ENCODE data around the gene HK3. TPM values are rescaled to one million over a fixed set of nuclear protein-coding genes. Genes with fewer than 3 reads are reported as not detected.

Gene HK3, protein sequence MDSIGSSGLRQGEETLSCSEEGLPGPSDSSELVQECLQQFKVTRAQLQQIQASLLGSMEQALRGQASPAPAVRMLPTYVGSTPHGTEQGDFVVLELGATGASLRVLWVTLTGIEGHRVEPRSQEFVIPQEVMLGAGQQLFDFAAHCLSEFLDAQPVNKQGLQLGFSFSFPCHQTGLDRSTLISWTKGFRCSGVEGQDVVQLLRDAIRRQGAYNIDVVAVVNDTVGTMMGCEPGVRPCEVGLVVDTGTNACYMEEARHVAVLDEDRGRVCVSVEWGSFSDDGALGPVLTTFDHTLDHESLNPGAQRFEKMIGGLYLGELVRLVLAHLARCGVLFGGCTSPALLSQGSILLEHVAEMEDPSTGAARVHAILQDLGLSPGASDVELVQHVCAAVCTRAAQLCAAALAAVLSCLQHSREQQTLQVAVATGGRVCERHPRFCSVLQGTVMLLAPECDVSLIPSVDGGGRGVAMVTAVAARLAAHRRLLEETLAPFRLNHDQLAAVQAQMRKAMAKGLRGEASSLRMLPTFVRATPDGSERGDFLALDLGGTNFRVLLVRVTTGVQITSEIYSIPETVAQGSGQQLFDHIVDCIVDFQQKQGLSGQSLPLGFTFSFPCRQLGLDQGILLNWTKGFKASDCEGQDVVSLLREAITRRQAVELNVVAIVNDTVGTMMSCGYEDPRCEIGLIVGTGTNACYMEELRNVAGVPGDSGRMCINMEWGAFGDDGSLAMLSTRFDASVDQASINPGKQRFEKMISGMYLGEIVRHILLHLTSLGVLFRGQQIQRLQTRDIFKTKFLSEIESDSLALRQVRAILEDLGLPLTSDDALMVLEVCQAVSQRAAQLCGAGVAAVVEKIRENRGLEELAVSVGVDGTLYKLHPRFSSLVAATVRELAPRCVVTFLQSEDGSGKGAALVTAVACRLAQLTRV
- 0.02 to 0.05 TPM (median 0.03 TPM) in 3 of 5 replicates, not detected in the others for total RNA-seq (2022; extraction: Qiagen RNA extraction)

DNA sequence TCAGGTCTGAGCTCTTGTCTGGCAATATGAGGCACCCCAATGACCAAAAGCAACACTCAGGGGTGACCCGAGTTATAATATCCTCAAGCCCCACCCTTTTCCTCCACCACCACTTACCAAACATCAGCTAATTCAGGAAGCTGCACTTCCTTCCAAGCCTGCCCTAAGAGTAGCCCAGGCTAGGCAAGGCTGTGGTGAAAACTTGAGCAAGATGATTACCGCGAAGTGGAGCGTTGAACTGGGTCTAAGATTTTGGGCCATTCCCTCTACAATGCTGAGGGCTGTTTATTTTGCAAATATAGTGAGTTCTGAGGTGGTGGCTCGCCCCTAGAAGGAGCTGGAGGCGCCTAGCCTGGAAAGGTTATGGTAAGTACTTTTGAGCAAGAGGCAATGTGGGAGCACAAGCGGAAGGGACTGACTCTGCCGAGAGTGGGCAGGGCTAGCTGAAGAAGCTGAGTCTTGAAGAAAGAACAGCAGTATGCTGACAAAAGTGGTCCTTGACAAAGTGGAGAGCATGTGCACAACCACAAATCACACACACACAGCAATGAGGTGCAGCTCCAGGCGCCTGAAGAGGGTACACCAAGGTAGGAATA lies at the start of gene HK3:
Gene HK3 (minus strand): TSS at position 51 of the 596 bp plus-strand sequence. CDS start 3,187 bp downstream, outside the sequence.

Other genes starting within 250 kb of the HK3 start
- 0.37 to 0.98 TPM (median 0.73 TPM) in 5 replicates for gene UNC5A, start 88.8 kb downstream of the HK3 start, total RNA-seq (2022; extraction: Qiagen RNA extraction)
- gene UIMC1, start 107.4 kb upstream of the HK3 start, total RNA-seq (2022; extraction: Qiagen RNA extraction) = 40.3 to 45.3 TPM (median 42.7 TPM) in 5 replicates
- 8.2 to 10.7 TPM (median 9.8 TPM) in 5 replicates for gene ZNF346, start 123.3 kb upstream of the HK3 start, total RNA-seq (2022; extraction: Qiagen RNA extraction)
- 15.0 to 23.3 TPM (median 22.0 TPM) in 5 replicates for gene FGFR4, start 187.6 kb upstream of the HK3 start, total RNA-seq (2022; extraction: Qiagen RNA extraction)
- gene NSD1, start 234.4 kb upstream of the HK3 start, total RNA-seq (2022; extraction: Qiagen RNA extraction) = 15.6 to 25.6 TPM (median 22.5 TPM) in 5 replicates

Data from A549 treated with dexamethasone at 1 μM for 4 hours (cell line).